GM19099 (cell line): ENCODE data around the gene HNMT.

Experiments
- POLR2A ChIP-seq: IDR thresholded peaks from 3 replicates; pipeline ENCODE4 v1.6.1; 2011; ENCODE audit warnings: low read depth; ENCODE audit not compliant: insufficient read length; ENCODE audit errors: extremely low read depth

HNMT gene

DNA sequence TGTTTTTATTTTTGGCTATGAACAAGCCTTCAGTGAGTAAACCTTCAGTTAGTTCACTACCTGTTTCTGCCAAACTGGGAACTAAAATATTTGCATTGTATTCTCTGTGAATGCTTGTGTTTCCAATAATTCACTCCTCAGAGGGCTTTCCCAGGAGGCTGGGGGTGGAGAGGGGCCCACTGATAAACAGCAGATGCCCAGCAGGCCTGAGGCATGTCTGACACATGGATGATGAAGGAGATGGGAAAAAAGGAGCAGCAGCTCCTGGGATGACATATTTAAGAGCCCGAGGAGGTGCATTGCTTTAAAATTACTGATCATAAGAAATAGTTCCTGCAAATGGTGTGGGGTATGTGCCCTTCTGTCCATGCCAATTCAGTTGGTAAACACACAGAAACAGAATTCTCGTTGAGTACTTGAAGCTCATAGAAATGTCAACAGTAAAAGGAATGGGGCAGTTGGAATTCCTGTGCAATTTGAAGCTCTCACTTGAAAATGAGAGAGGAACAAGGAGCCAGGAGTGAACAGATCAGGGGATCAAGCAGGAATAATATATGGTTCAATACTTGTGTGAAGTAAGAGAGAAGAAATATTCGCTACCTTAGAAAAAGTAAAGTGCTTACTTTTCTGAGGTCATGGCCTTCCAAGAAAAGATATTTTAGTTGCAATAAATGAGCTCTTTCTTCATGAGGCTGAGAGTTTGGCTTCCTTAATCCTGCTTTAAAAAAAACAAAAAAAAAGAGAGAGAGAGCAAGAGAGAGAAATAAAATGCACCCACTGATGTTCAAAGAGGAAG is 22.0 kb upstream of the HNMT start:
- TF ChIP-seq POLR2A, result no peak

DNA sequence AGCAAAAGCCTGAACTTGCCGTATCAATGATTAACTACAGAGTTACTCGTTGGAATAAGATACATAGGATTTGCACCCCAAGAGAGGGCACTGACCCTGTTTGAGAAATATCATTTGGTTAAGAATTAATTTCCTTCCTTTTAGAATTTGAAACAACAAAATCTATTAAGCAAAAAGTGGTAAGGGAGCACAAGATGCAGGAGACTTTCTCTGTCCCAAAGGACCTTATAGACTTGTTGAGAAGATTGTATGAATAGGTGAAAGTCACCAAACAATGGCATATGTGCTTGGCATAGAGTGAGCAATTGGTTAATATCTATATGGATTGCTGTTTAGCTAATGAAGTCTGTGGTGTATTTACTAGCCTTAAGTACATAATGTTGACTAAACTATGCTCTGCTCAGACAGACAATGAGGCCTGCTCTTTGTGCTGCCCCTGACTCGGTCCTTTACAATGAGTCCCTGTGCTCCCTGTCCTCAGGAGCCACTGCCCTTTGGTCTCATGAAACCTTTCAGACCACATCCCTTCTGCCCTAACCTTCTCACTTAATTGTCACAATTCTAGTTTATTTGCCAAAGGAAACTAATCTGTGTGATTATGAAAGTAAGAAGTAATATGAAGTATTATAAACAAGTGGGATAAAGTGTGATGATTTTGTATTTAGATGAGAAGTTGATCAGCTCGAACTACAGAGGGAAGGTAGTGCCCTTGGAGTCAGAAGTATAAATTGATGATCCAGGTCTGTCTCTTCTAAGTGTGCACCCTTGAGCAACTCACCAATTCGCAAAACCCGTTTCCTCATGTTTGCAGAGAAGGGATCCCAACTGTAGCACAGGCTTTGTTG is 21.2 kb upstream of the HNMT start:
- no peak for TF ChIP-seq POLR2A

DNA sequence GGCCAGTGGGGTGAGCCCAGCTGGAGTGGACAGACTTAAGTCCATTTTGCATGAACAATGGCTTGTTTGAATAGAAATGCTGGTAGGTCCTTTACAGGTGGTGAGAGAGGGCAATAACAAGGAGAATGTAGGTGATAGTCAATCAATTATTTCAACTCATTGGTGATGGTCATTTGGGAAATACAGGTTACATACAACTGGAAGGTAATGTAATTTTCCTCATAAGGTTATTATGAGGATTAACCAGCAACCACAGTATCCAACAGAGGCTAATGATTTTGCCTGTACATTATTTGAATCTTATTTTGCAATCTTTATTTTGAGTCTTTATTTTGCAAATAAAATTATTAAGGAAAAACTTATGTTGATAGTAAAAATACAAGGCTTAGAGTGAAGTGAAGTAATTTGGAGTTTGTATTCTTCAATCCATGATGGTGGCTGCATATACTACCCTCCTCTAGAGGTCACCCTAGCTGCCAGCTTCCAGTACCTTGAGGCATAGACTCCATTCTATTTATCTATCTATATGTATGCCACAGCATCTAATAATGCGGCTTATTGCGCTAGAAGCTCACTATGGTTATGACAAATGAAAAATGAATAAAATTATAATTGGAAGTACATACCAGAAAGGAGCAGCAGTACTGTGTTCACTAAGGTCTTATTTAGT is 20.5 kb upstream of the HNMT start:
- TF ChIP-seq POLR2A, result no peak

DNA sequence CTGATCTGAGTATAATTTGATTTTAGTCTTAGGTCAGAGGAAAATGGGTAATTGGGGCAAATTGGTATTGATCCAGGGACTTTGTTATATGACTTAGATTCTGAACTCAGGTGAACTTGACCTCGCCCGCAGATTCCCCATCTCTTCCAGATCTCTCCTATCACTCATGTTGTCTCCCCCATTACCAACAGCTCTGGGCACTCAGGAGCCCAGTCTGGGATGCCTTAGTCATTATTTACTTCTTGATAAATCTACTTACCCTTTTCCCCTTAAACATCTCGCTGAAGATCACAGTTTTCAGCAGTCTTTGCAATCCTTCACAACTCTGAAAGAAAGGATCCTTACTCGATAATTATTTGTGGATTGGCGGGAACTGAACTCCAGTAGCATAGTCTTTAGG is 19.6 kb upstream of the HNMT start:
- no peak for TF ChIP-seq POLR2A

DNA sequence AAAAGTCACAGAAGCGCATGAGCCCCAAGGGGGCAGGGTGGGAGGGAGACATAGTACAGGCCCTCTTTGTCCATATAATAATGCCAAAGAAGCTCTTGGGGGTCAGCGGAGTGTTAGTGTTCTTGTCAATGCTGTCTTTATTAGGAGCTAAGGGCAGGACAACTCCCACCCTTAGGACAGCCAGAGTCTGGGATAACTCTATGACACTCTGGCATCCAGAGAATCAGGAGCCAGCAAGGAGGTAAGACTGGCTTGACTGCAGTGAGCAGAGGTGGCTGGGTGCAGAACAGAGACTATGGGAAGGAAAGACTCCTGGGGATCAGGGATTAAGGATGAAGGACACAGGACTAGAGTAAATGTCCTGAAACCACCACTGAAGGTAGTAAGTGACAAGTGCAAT is 19.0 kb upstream of the HNMT start:
- no peak for TF ChIP-seq POLR2A

DNA sequence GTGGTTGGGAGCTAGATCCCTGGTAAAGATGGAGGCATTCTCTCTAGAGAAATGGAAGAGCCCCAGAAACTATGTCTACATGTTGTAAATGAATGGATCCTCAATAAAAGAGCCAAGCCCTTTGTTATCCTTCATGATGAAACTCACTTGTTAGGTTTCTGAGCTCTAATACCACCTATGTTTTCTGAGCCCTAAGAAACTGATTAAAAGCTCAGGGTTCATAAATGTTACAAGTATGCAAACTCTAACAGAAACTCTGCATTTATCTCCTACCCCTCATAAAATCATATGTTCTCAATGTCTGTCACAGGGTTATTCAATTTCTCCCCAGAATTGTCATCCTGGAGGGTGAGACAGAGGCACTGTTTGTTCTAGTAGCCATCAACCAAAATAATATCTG is 18.0 kb upstream of the HNMT start:
- no peak for TF ChIP-seq POLR2A

DNA sequence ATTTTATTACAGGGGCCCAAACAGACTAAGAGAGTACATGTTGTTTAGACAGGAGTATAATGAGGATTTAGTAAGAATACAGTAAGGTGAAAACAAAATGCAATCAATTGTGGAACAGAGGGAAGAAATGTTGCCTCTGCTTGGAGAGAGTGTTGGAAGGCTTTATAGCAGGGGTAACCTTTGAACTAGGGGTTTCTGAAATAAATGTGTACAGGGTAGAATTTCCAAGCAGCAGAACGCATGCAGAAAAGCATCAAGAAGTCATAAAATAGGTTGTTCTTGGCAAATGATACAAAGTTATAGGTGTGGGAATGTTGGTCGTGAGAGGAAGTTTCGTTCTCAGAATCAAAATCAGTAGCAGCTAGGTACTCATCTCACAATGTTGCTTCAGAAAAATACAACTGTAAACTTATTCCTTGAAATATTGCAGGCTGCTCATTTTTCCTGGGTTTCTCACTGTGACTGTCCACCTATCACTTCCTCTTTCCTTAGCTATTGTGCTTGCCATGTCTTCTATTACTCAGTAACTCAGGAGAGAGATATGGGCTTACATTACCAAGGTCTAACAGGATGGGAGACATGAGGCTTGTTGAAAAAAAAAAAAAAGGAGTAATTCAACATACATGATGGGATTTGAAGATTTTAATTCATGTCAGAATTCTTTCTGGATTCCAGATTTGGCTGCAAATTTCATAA is 17.1 kb upstream of the HNMT start:
- TF ChIP-seq POLR2A, result no peak

DNA sequence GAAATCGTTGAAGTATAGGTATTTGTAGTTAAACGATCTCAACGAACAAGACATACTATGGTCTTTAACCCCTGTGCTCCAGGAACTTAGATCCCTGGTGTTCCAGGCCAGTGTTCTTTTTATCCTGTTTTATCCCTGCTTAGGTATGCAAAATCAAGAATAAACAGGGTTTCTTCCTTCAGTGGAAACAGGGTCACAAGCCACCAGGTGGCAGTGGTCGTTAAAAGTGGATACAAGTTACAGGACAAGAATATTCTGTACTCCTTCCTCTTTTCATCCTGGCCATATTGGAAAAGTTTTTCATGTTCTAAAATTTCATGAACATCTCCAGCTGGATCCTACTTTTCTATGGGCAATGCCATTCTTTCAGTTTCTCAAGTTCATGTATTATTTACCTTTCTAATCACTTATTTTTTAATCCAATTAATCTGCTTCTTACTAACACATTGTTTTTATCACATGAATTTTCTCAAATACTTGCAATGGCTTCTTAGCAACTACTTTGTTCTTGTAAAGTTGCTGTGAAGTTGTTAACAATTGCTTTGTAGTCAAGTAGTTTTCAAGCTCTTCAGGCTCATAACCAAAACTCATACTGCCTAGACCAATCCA is 16.4 kb upstream of the HNMT start:
- no peak for TF ChIP-seq POLR2A

DNA sequence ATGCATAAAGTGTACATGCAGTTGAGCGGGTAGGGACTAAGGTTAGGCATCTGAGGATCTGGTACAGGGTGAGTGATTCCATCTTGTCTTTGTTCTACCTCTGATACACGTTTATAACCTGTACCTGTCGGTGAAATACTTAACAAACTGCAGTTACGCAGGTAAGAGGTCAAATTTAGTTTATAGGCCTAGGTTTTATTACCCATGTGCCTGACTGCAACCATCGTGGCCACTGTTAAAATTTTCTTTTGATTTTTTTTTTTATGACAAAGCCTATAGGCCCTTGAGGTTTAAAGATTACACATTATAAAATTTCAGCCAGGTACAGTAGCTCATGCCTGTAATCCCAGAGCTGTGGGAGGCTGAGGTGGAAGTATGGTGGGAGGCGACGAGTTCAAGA is 15.4 kb upstream of the HNMT start:
- TF ChIP-seq POLR2A, result no peak

DNA sequence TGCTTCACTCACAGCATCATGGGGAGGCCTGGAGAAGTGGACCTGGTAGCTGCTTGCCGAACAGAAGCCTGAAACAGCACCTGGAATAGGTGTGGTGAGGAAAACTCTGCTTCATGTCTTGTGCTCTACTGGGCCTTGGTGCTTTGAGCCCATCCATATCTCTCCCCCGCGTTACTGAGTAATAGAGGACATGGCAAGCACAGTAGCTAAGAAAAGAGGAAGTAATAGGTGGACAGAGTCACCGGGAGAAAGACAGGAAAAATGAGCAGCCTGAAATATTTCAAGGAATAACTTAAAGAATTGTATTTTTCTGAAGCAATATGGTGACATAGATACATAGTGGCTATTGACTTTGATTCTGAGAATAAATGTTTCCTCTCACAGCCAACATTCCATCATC is 14.0 kb upstream of the HNMT start:
- TF ChIP-seq POLR2A, result no peak

DNA sequence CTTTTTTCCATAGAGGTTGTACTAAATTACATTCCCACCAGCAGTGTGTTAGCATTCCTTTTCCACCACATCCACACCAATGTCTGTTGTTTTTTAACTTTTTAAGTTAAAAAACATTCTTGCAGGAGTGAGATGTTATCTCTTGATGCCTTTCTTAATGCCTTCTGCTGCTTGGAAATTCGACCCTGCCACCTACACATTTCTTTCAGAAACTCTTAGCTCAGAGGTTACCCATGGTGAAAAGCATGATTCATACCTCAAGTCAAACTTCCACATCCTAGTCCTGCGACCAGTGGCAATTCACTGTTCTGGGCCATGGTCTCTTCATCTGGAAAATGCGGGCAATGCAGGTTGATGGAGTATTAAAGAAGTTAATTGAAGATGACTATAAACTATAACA is 12.7 kb upstream of the HNMT start:
- no peak for TF ChIP-seq POLR2A

DNA sequence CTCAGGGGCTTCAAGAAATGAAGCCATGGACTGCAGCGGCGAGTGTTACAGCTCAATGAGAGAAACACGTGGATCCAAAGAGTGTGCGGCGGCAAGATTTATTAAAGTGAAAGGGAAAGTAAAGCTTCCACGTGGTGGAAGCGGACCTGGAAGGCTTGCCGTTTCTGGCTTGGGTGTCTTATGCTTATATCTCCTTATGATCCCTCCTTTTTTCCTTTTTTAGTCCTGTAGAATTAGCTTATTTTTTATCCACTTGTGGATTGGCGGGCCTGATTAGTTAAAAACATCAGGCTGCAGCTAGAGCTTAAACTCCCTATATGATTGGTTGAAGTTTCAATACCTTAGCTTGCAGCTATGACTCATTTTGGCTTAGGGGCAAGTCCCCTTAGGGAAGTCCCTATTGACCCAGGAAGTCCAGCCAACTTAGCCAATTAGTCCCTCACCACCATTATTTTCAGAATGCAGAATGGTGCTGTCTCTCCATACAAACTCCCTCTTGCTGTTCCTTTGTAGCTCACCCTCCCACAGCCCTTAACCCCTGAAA is 11.6 kb upstream of the HNMT start:
- no peak for TF ChIP-seq POLR2A

DNA sequence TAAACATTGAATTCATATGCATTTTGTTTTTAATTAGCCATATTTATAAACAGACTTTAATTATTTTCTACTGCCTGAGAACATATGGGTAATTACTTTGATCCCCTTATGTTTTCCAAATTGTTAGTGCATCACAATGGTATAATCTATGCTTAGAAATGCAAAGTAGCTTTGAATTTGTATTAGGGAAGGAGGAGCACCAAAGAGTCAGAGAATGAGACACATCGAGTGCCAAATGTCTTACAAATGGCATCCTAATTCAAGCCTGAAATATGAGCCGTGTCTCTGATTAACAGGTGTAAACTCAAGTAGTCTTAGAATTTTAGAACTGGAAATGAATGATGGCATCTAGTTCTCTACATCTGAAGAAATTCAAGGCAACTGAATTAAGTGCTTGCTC is 8.7 kb upstream of the HNMT start:
- no peak for TF ChIP-seq POLR2A

DNA sequence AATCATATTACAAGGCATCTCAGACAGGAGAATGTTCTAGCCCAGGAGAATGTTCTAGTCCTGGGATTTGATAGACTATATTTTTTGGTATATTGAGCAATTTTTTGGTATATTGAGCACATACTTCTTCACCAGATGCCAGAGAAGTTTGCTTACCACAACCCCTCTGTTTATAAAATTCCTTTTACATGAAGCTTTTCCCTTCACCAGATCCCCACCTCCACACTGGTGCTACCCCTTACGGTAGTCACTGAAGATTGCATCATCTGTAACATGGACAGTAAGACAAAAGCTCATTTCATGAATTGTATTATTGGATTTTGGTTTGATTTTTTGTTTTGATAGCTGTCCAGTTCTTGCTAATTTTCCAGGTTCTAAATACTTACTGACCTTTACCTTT is 7.2 kb upstream of the HNMT start:
- no peak for TF ChIP-seq POLR2A
